ENCODE data around the gene PTGER2.

The PTGER2 gene

GRCh38 chr14:52314595-52315354, 663 bp downstream of the PTGER2 start:
- no peak overlapping the region for H3K27ac ChIP-seq
- TF ChIP-seq ZFX (IDR thresholded peaks at IDR 0.05; ENCODE audit: borderline replicate concordance): no peak
- TF ChIP-seq, protein P1, sequence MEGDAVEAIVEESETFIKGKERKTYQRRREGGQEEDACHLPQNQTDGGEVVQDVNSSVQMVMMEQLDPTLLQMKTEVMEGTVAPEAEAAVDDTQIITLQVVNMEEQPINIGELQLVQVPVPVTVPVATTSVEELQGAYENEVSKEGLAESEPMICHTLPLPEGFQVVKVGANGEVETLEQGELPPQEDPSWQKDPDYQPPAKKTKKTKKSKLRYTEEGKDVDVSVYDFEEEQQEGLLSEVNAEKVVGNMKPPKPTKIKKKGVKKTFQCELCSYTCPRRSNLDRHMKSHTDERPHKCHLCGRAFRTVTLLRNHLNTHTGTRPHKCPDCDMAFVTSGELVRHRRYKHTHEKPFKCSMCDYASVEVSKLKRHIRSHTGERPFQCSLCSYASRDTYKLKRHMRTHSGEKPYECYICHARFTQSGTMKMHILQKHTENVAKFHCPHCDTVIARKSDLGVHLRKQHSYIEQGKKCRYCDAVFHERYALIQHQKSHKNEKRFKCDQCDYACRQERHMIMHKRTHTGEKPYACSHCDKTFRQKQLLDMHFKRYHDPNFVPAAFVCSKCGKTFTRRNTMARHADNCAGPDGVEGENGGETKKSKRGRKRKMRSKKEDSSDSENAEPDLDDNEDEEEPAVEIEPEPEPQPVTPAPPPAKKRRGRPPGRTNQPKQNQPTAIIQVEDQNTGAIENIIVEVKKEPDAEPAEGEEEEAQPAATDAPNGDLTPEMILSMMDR (IDR thresholded peaks at IDR 0.05): no peak

- no peak for TF ChIP-seq ZFX (IDR thresholded peaks at IDR 0.05; ENCODE audit: borderline replicate concordance)
- H3K27ac ChIP-seq: no peak overlapping the region
Measured at GRCh38 chr14:52315355-52315718, 1.2 kb downstream of the PTGER2 start.

DNA sequence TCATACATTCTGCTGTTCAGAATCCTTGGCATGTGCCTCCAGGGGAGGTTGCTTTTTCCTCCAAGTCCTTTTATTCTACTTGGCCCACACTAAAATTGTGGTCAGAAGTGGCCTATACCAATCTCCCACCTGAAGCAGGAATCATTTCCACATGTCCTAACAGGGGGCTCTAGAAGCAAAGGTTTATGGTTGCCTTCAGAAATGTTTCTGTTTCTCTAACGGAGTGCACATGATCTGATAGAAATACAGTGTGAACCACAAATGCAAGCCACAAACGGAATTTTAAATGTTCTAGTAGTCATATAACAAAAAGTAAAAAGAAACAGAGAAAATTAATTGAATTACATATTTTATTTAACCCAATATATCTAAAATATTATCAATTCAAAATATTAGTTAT, 4.0 kb downstream of the PTGER2 start:
- TF ChIP-seq ZFX (IDR thresholded peaks at IDR 0.05; ENCODE audit: borderline replicate concordance): no peak
- TF ChIP-seq, protein P1 (IDR thresholded peaks at IDR 0.05): no peak
- no peak overlapping the region for H3K27ac ChIP-seq

GRCh38 chr14:52318826-52319645, 4.9 kb downstream of the PTGER2 start:
- TF ChIP-seq, protein P1 (IDR thresholded peaks at IDR 0.05): no peak
- TF ChIP-seq ZFX (IDR thresholded peaks at IDR 0.05; ENCODE audit: borderline replicate concordance): no peak
- no peak overlapping the region for H3K27ac ChIP-seq

DNA sequence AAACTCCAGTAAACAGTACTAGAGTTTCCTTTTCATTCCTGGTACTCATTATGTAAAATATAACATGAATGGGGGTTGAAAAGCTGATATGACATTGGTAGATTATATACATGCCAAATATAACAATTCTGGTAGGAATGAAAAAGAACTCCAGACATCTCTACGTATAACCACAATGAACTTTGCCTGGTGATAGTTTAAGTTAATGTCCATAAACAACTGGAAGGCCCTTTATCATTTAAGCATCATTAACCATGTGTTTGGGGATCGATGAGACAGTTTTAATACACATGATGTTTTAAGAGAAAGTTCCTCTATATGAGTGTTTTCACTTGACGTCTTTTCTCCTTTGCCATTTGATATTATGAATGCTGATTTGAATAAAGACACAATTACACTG, 5.8 kb downstream of the PTGER2 start:
- H3K27ac ChIP-seq: no peak overlapping the region
- no peak for TF ChIP-seq ZFX (IDR thresholded peaks at IDR 0.05; ENCODE audit: borderline replicate concordance)
- TF ChIP-seq, protein P1 (IDR thresholded peaks at IDR 0.05): no peak

GRCh38 chr14:52325126-52325525, 11.0 kb downstream of the PTGER2 start:
- TF ChIP-seq, protein P1 (IDR thresholded peaks at IDR 0.05): no peak
- TF ChIP-seq ZFX (IDR thresholded peaks at IDR 0.05; ENCODE audit: borderline replicate concordance): no peak
- H3K27ac ChIP-seq: no peak overlapping the region

DNA sequence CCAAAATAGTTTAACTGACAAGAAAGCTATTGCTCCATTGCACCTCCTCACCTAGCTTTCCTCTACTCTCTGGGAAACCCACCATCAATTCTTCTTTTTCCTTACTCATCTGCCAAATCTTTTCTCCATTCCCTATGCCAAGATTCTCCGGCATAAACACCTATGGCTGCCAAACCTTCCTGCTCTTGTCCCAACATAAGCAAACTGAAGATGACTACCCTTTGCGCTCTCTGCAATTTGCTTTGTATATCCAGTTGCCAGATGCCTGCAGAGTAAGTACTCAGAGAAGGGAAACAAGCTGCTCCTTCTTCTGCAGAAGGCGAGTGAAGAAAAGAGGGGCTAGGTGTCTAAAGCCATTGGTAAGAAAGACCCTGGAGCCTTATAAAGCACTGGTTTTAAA, 11.5 kb downstream of the PTGER2 start:
- H3K27ac ChIP-seq: no peak overlapping the region
- TF ChIP-seq, protein P1 (IDR thresholded peaks at IDR 0.05): no peak
- no peak for TF ChIP-seq ZFX (IDR thresholded peaks at IDR 0.05; ENCODE audit: borderline replicate concordance)
